ENCODE data around the gene HECA.
A peak's percentile ranks its signal among the peaks of the same experiment; 100 is the strongest.
"Not testable (repeated sequence)": the region's sequence is repeated elsewhere in the genome, so short reads cannot be mapped to it uniquely, and the experiment has no call there.

HECA gene

DNA sequence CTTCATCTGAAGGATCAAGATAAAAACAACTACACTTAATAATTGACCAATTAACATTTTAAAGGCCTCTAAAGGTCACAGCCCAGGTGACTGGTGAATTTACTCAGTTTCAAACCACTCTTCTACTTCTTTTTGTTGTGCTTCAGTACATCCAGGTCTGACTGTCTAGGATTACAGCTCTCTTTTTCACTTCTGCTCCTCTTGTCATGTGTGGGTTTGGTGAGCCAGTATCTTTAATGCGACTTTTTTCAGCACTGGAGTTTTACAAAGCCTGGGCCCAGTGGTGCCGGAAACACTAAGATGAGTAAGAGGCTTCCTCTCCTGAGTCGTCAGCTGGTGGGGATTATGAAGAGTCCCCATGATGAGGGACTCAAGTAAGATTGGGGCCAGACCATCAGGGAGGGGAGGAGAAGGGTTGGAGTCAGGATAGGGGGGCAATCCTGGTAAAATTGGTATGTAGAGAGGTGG is 27.0 kb downstream of the HECA start:
- peak; percentile 63 to 74 for DNase-seq

GRCh38 chr6:139164001-139164400 is 29.1 kb downstream of the HECA start:
- peak; percentile 49 to 50 for DNase-seq

DNA sequence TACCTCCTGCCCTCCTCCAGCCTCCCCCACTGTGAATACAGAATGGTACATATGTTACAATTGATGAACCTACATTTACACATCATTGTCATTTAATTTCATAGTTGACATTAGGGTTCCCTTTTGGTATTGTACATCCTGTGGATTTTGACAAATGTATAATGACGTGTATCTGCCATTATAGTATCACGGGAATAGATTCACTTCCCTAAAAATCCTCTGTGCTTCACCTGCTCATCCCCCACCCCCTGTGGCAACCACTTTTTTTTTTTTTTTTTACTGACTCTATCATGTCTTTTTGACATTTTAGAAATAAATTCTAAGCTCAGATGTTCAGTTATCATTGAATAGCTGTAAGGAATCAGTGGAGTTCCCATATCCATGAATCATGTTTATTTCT is 30.4 kb downstream of the HECA start:
- DNase-seq = no peak

DNA sequence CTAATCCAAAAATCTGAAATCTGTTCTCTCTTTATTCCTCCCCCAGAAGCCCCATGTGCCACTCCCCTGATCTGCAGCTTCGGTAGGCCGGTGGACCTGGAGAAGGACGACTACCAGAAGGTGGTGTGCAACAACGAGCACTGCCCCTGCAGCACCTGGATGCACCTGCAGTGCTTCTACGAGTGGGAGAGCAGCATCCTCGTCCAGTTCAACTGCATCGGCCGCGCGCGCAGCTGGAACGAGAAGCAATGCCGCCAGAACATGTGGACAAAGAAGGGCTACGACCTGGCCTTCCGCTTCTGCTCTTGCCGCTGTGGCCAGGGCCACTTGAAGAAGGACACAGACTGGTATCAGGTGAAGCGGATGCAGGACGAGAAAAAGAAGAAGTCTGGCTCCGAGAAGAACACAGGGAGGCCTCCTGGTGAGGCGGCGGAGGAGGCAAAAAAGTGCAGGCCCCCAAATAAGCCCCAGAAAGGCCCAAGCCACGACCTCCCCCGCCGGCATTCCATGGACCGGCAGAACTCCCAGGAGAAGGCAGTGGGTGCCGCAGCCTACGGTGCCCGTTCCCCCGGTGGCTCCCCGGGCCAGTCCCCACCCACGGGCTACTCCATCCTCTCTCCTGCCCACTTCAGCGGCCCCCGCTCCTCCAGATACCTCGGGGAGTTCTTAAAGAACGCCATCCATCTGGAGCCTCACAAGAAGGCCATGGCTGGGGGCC is 31.5 kb downstream of the HECA start:
- no peak for DNase-seq

DNA sequence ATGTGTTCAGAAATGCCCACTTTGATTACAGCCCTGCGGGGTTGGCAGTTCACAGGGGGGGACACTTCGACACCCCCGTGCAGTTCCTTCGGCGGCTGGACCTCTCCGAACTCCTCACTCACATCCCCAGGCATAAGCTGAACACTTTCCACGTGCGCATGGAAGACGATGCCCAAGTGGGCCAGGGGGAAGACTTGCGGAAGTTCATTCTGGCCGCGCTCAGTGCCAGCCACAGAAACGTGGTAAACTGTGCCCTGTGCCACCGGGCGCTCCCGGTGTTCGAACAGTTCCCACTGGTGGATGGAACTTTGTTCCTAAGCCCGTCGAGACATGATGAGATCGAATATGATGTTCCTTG is 32.1 kb downstream of the HECA start:
- no peak for DNase-seq

DNA sequence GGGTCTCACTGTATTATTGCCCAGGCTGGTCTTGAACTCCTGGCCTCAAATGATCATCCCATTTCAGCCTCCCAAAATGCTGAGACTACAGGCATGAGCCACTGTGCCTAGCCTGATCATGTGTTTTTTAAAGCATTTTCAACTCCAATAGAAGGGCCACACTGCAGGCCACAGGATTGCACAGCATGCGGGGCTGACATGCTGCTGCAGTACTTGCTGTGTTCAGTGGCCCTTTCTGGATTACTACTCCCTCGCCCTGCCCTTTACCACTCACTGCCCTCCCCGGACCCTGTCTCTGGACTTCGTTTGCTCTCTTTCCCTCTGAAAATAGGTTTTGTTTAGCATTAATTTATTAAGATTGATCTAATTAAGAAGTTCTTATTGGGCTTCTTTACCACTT is 37.3 kb downstream of the HECA start:
- DNase-seq = no peak

GRCh38 chr6:139172567-139172966 is 37.7 kb downstream of the HECA start:
- DNase-seq = no peak

DNA sequence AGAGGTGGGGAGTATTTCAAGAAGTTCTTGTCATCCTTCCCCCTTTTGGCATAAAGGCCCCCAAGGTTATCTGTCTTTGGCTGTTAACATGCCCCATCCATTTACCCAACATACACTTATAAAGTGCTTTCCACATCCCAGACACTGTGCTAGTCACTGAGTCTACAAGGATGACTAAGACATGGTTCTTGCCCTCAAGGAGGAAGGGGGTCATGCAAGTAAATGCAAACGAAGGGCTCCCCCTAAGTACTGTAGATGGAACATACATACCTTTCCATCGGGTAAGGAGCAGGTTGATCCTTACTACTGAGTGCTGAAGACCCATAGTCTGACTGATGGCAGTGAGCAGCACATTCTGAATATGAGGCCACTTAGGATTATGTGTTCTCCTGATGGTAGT is 38.3 kb downstream of the HECA start:
- no peak for DNase-seq

DNA sequence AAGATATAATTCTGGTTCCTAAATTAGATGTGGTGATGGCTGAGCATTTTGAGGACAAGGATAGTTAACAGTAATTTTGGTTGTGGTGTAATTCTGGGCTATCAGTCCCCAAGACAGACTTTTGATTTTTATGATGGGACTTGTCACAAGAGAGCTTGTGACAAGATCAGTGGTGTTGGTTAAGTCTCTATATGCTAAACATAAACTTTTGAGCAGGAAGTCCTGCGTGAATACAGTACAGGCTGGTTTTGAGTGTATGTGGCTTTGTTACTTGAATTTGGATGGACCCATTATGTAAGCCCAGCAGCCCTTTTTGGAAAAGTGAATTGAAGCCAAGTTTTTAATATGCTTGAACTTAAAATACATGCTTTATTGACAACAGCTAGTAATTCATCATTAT is 38.9 kb downstream of the HECA start:
- no peak for DNase-seq

GRCh38 chr6:139174961-139175360 is 40.1 kb downstream of the HECA start:
- no peak for DNase-seq

DNA sequence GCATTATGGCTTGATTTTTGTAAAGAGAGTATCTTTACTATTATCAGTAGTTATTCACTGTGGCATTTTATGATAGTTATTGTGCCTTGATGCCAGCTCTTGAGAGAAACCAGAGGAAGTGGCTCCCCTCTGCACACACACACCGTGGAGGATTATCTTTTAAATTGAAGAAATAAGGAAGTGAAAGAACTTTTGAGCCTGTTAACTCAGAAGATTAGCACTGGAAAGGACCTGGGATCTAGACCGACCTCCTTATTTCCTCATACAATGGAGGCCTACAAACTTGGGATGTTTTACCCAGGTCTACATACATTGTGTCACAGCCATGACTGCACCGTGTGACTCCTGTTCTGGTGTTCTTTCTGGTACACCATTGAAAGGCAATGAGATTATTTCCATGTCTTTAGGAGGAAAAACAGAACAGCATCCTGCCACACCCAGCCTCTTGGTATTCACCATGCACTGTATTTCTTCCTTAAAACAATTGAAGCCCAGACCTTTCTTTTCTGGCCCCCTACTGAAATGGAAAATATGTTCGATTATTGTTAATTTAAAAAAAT is 40.6 kb downstream of the HECA start:
- no peak for DNase-seq

GRCh38 chr6:139181236-139181635 is 46.4 kb downstream of the HECA start:
- DNase-seq = no peak

GRCh38 chr6:139184047-139184446 is 49.2 kb downstream of the HECA start:
- DNase-seq = no peak

- no peak for DNase-seq
Observed at GRCh38 chr6:139184459-139184858, 49.6 kb downstream of the HECA start.

GRCh38 chr6:139186242-139186641 is 51.4 kb downstream of the HECA start:
- no peak for DNase-seq

- DNase-seq = no peak
Observed at GRCh38 chr6:139186692-139187091, 51.8 kb downstream of the HECA start.

GRCh38 chr6:139187489-139187888 is 52.6 kb downstream of the HECA start:
- no peak for DNase-seq

DNA sequence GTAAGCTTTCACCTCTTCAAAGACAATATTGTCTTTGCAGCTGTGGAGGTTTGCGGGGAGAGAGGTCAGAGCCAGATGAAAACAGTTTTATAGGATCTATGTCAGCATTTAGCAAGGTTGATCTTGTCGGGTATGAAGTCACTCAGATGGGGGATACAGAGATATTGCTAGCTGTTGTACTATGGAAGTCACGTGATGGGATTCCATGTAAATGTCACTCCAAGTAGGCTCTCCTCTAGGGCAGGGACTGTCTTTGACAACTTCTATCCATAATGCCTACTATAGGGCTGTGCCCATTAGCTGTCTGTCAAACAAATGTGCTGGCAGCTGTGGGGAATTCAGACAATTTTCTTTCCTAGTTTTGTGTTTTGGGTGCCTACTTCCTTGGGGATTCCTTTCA is 54.8 kb downstream of the HECA start:
- no peak for DNase-seq

DNA sequence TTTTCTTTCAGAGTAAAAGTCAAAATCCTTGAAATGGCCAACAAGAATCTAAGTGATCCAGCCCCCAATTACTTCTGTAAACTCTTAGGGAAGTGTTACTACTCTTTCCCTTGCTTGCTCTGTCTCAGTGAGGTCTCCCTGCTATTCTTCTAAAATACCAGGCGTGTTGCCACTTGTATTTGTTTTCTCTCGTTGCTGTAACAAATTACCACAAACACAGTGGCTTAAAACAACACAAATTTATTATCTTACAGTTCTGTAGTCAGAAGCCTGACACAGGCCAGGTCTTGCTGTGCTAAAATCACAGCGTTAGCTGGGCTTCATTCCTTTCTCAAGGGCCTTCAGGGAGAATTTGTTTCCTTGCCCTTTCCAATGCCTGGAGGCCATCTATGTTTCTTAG is 59.9 kb downstream of the HECA start:
- DNase-seq = no peak

DNA sequence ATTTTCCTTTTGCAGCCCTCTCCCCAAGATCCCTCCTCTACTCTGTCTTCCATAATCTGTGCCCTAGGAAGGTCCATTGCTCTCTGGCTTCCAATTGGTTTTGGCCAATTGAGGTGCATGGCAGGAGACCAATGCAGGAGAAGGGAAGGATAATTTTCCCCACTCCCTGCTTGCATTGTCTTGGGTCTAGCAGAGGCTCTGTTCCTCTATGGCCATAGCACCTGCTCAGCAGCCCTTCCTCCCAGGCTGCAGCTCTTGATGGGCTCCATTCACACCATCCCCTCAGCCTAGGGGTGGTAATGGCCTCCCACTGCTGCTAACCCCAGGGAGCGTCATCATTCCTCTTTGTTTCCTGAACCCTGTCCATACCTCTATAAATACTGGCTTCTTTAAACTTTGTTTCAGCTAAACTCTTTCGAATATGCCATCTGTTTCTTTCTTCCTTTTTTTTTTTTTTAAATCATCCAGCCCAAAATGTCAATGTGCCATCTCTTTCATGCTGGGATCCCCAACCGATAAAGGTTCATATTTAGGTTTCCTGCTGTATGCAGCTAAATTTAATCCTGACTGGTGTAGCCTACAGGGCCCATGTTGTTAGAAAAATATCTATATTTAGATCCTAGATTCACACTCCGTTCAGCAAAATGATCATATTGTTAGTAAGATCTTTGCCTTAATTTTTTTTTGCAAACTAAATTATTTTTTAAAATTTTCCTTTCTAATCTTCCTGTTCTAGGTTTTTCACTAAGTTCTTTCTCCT is 63.8 kb downstream of the HECA start:
- DNase-seq = no peak

- no peak for DNase-seq
Observed at GRCh38 chr6:139201378-139201777, 66.5 kb downstream of the HECA start.

DNA sequence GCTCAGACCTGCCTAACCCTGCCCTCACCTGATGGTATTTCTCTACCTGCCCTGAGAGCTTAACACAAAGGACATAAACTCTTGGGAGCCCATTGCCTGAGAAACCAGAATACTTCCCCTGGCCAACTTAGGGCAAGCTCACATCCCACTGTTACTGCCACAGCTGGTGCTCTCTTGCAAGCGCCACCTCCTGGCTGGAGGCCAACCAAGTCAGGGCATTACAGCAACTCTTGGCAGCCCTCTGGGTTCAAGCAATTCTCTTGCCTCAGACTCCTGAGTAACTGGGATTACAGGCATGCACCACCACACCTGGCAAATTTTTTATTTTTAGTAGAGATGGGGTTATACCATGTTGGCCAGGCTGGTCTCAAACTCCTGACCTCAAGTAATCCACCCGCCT is 70.1 kb downstream of the HECA start:
- DNase-seq = peak in 1 of 2 donors; percentile 29

DNA sequence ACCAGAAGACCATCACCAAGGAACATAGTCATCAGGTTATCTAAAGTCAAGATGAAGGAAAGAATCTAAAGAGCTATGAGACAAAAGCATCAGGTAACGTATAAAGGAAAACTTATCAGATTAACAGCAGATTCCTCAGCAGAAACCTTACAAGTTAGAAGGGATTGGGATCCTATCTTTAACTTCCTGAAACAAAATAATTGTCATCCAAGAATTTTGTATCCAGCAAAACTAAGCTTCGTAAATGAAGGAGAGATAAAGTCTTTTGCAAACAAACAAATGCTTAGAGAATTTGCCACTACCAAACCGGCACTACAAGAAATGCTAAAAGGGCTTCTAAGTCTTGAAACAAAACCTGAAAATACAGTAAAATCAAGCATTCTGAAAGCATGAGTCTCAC is 71.0 kb downstream of the HECA start:
- DNase-seq = no peak

DNA sequence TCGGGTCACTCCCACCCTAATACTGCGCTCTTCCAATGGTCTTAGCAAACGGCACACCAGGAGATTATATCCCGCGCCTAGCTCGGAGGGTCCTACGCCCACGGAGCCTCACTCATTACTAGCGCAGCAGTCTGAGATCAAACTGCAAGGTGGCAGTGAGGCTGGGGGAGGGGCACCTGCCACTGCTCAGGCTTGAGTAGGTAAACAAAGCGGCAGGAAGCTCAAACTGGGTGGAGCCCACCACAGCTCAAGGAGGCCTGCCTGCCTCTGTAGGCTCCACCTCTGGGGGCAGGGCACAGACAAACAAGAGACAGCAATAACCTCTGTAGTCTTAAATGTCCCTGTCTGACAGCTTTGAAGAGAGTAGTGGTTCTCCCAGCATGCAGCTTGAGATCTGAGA is 75.9 kb downstream of the HECA start:
- not testable (repeated sequence) for DNase-seq

Data from stimulated activated CD4-positive, alpha-beta T cell treated with anti-CD3 and anti-CD28 coated beads, Interleukin-2, amount 100 ng/mL, for 24 hours (primary cell).